Right cardiac atrium (tissue), 5 donors: ENCODE data around the gene SMAD9. TPM values are rescaled to one million over a fixed set of nuclear protein-coding genes. Genes with fewer than 3 reads are reported as not detected.

Source experiments
- ATAC-seq, 2 donors: fragments of 200-7000 bp; cut with Tn5 transposase; one replicate each; pipeline versions ENCODE4 v1.8.0 to v1.9.1; 2020; ENCODE audit warnings: moderate library complexity in 2 of 2, mild to moderate bottlenecking in 1 of 2
- DNase-seq, 3 donors: peaks; one replicate each; pipeline ENCODE4 v3.0.0-alpha.2; 2020
- H3K27ac ChIP-seq: one replicate; pipeline ENCODE4 v1.5.1; 2013; ENCODE audit warnings: mild to moderate bottlenecking, low read length, control low read depth, moderate library complexity
- H3K27me3 ChIP-seq: one replicate; pipeline ENCODE4 v1.6.1; 2013; ENCODE audit not compliant: control insufficient read depth, insufficient read depth
- H3K4me1 ChIP-seq: one replicate; pipeline ENCODE4 v1.6.1; 2013; ENCODE audit warnings: low read length; ENCODE audit not compliant: control insufficient read depth, insufficient read depth
- H3K4me3 ChIP-seq: one replicate; pipeline ENCODE4 v1.5.1; 2013; ENCODE audit warnings: low read length, control low read depth
- H3K9me3 ChIP-seq: one replicate; pipeline ENCODE4 v1.6.1; 2013; ENCODE audit warnings: low read length; ENCODE audit not compliant: control insufficient read depth
- WGBS: extraction: QIAGEN DNeasy Blood & Tissue Kit; methylation state at CpG from one replicate; pipeline ENCODE4 v1.1.7; 2013; 5-methylcytosine and 5-hydroxymethylcytosine counted together
- intact Hi-C, 4 donors: fragments of 100-400 bp; cut with DNase I; formaldehyde crosslinking; loops; one replicate each; pipeline versions ENCODE4 v1.11.0 to v1.14.0; 2022 to 2023
- polyA plus RNA-seq: library from polyadenylated mRNA; stranded (reverse); fragments of 200-250 nt; gene quantifications from one replicate; pipeline ENCODE4 v1.2.3, GENCODE V29; 2013
- total RNA-seq, 4 donors: library from RNA; stranded (reverse); fragmentation: NEBNext Ultra II Directional; extraction: Animal tissue kit (Norgen Biotek cat#: 25700); gene quantifications; one replicate each; pipeline ENCODE4 v1.2.1, GENCODE V29; 2021
- donor health status: healthy with polysubstance abuse.
- donor health status: DM: no; HTN: yes; CAD: no.
- donor health status: DM: no; HTN: no; CAD: no.
- donor health status: DM: no; HTN: yes; CAD: no; lungs with severe emphysema.
- donor health status: DM: yes; HTN: yes; CAD: no.

Gene SMAD9
- total and polyA plus RNA-seq, 5 donors: 4.9 to 20.0 (median 12.4) TPM

DNA sequence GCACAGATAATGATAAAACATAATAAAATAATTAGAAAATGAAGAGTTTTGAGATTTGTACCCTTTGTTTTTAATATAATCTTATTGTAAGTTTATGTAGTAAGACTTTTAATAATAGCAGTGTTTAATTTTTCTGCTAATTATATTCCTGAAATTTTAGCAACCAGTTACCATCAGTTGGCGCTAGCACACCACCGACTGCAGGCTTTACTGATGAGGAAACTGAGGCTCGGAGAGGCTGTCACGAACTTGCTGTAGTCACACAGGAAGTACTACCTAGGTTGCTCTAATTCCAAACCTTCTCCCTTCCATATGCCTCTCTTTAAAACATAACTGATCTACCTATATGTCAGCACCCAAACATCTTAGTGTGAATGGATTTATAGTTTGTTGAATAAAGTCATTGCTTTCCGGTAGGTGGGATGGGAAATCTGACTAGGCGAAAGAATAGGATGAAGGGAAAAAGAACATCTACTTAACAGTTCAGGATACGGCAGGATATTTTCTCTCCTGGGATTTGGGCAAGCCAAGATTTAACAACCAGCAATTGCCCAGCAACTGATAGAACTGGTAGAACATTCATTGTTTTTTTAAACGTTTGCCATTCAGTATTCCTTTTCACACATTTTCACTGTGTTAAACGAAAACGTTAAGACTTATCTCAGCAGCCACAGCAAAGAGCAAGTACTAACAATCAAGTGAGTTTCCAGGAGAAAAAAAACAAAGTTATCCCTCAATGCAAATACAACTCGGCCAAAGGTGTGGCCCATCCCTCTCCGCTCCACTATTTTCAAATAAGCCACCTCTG, 101.8 kb downstream of the SMAD9 start:
- Histone ChIP-seq H3K27ac (peak overlapping the region; percentile 5), H3K27me3 (no peaks in the 10 kb centered on the region), H3K9me3 (no peaks in the 10 kb centered on the region), H3K4me1 (peaks cover 4% of the 10 kb centered on the region), H3K4me3 (peak overlapping the region; percentile 85)
- DNase-seq (no peak), ATAC-seq (no peak)
- intact Hi-C loops: no loop called here
- WGBS: 34% methylated on average over 12 of the region's 12 CpGs

DNA sequence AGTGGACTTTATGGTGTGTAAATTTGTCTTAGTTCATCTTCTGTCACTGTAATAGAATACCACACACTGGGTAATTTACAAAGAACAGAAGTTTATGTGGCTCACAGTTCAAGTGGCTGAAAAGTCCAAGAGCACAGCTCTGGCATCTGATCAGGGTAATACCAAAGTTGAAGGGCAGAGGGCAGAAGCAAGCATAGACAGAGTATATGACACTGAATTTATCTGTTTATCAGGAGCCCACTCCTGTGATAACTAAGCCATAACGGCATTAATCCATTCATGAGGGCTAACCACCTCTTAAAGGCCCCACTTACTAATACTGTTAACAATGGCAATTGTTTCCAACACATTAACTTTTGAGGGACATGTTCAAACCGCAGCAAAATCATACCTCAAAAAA, 105.0 kb downstream of the SMAD9 start:
- Histone ChIP-seq H3K4me1 (peaks cover 4% of the 10 kb centered on the region), H3K9me3 (no peaks in the 10 kb centered on the region), H3K27ac (no peak overlapping the region), H3K27me3 (no peaks in the 10 kb centered on the region), H3K4me3 (no peak overlapping the region)
- DNase-seq: no peak
- intact Hi-C loops: no loop called here
- ATAC-seq: no peak
- WGBS: 78% methylated on average over 2 of the region's 2 CpGs

DNA sequence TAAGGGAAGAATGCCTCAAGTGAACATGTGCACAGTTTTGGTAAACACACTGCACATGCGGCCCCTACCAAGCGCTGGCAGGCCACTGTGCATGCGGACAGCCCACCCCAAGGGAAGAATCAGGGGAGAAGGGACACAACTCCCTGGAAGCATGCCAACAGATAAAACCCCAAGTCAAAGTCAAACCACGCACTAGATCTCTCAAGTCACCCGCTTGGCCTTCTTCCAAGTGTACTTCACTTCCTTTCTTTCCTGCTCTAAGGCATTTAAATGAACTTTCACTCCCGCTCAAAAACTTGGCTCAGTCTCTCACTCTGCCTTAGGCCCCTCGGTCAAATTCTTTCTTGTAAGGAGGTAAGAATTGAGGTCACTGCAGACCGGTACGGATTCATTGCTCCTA, 105.6 kb downstream of the SMAD9 start:
- WGBS: 24% methylated on average over 9 of the region's 9 CpGs
- H3K9me3 ChIP-seq: no peaks in the 10 kb centered on the region
- ATAC-seq (no peak), DNase-seq (no peak)
- peaks cover 4% of the 10 kb centered on the region for H3K4me1 ChIP-seq
- H3K27ac ChIP-seq: no peak overlapping the region
- no peaks in the 10 kb centered on the region for H3K27me3 ChIP-seq
- intact Hi-C loops: no loop called here
- no peak overlapping the region for H3K4me3 ChIP-seq

GRCh38 chr13:36813225-36813624, 106.8 kb downstream of the SMAD9 start:
- intact Hi-C loops: no loop called here
- peaks cover 4% of the 10 kb centered on the region for H3K4me1 ChIP-seq
- no peaks in the 10 kb centered on the region for H3K9me3 ChIP-seq
- no peak overlapping the region for H3K4me3 ChIP-seq
- H3K27ac ChIP-seq: no peak overlapping the region
- 95% methylated on average over 1 of the region's 1 CpG for WGBS
- H3K27me3 ChIP-seq: no peaks in the 10 kb centered on the region
- ATAC-seq (no peak), DNase-seq (no peak)

- H3K27me3 ChIP-seq: no peaks in the 10 kb centered on the region
- no peaks in the 10 kb centered on the region for H3K4me1 ChIP-seq
- WGBS: 86% methylated on average over 2 of the region's 2 CpGs
- no peak for ATAC-seq
- H3K4me3 ChIP-seq: no peak overlapping the region
- H3K9me3 ChIP-seq: no peaks in the 10 kb centered on the region
- intact Hi-C loops: no loop called here
- H3K27ac ChIP-seq: no peak overlapping the region
- DNase-seq: no peak
These were observed 112.4 kb downstream of the SMAD9 start for GRCh38 chr13:36807616-36808015.

DNA sequence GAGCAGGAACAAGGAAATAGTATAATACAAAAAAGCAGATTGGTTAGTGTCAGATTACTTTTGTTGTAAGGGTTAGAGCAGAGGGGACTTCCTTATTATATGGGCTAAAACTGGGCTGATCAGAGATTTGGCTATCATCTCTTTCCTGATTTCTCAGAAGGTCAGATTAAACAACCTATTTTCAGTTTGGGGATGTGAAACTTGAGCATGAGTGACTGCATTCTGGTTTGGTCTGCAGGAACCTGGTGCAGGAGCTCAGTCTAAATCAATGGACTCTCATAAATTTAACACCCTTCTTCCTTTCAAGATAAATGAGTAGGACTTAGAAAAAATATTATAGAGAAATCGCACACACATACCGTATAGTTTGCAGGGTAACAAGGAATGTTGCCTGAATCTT, 113.9 kb downstream of the SMAD9 start:
- DNase-seq (no peak), ATAC-seq (no peak)
- WGBS: 95% methylated on average over 2 of the region's 2 CpGs
- no peak overlapping the region for H3K4me3 ChIP-seq
- no peak overlapping the region for H3K27ac ChIP-seq
- H3K27me3 ChIP-seq: no peaks in the 10 kb centered on the region
- H3K9me3 ChIP-seq: no peaks in the 10 kb centered on the region
- intact Hi-C loops: no loop called here
- H3K4me1 ChIP-seq: no peaks in the 10 kb centered on the region

DNA sequence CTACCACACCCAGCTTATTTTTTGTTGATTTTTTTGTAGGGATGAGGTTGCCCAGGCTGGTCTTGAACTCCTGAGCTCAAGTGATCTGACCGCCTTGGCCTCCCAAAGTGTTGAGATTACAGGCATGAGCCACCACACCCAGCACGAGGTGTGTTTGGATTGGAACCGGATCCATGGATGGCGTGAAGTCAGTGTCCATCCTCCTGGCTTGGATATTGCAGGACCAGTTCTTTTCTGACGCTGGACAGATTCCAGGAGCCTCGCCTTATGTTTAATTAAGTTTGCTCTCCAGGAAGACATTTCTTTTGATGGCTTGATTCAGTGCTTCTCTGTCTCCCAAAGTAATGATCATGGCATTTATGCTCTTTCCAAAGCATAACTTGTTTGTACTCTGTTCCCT, 115.5 kb downstream of the SMAD9 start:
- ATAC-seq (no peak), DNase-seq (no peak)
- intact Hi-C loops: no loop called here
- no peaks in the 10 kb centered on the region for H3K4me1 ChIP-seq
- 88% methylated on average over 6 of the region's 6 CpGs for WGBS
- H3K27ac ChIP-seq: no peak overlapping the region
- no peak overlapping the region for H3K4me3 ChIP-seq
- H3K9me3 ChIP-seq: no peaks in the 10 kb centered on the region
- no peaks in the 10 kb centered on the region for H3K27me3 ChIP-seq

GRCh38 chr13:36801035-36801434, 119.0 kb downstream of the SMAD9 start:
- intact Hi-C loops: no loop called here
- H3K27ac ChIP-seq: no peak overlapping the region
- H3K4me1 ChIP-seq: no peaks in the 10 kb centered on the region
- H3K9me3 ChIP-seq: no peaks in the 10 kb centered on the region
- H3K4me3 ChIP-seq: no peak overlapping the region
- DNase-seq (no peak), ATAC-seq (no peak)
- 56% methylated on average over 3 of the region's 3 CpGs for WGBS
- H3K27me3 ChIP-seq: no peaks in the 10 kb centered on the region

- Histone ChIP-seq H3K27ac (no peak overlapping the region), H3K9me3 (no peaks in the 10 kb centered on the region), H3K4me1 (no peaks in the 10 kb centered on the region), H3K4me3 (no peak overlapping the region), H3K27me3 (no peaks in the 10 kb centered on the region)
- intact Hi-C loops: no loop called here
- no peak for ATAC-seq
- DNase-seq: no peak
- WGBS: 80% methylated on average over 3 of the region's 3 CpGs
These were observed 124.0 kb downstream of the SMAD9 start for GRCh38 chr13:36796052-36796451.

- Histone ChIP-seq H3K4me3 (no peak overlapping the region), H3K9me3 (no peaks in the 10 kb centered on the region), H3K27ac (no peak overlapping the region), H3K4me1 (no peaks in the 10 kb centered on the region), H3K27me3 (no peaks in the 10 kb centered on the region)
- DNase-seq (no peak), ATAC-seq (no peak)
- 70% methylated on average over 6 of the region's 6 CpGs for WGBS
- intact Hi-C loops: no loop called here
These were observed 124.6 kb downstream of the SMAD9 start for GRCh38 chr13:36795463-36795862.
